Glomerular endothelial cell (primary cell): ENCODE data around the gene CCL4. TPM values are rescaled to one million over a fixed set of nuclear protein-coding genes. Genes with fewer than 3 reads are reported as not detected.
"Not testable (repeated sequence)": the region's sequence is repeated elsewhere in the genome, so short reads cannot be mapped to it uniquely, and the experiment has no call there.

Experiments used
- DNase-seq: peaks from one replicate; pipeline ENCODE4 v3.0.0-alpha.2; 2011; ENCODE audit warnings: low read depth, low spot score; ENCODE audit errors: extremely low read depth
- total RNA-seq: library from RNA; depleted of rRNA; stranded (reverse); fragments of >200 nt; gene quantifications from 2 replicates; pipeline ENCODE4 v1.2.3, GENCODE V29; 2015

The CCL4 gene
- total RNA-seq, 1 donor from 2014 or later: not detected

- DNase-seq: not testable (repeated sequence)
These were observed 12.0 kb downstream of the CCL4 start for GRCh38 chr17:36115649-36115977.

- no peak for DNase-seq
These were observed 14.1 kb downstream of the CCL4 start for GRCh38 chr17:36117505-36118382.

GRCh38 chr17:36118477-36119353 lies 15.1 kb downstream of the CCL4 start:
- DNase-seq: no peak

- DNase-seq: no peak
These were observed 16.6 kb downstream of the CCL4 start for GRCh38 chr17:36120221-36120620.

DNA sequence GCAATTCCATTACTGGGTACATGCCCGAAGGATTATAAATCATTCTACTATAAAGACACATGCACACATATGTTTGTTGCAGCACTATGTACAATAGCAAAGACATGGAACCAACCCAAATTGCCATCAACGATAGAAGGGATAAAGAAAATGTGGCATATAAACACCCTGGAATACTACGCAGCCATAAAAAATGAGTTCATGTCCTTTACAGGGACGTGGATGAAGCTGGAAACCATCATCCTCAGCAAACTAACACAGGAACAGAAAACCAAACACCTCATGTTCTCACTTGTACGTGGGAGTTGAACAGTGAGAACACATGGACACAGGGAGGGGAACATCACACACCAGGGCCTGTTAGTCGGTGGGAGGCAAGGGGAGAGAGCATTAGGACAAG lies 17.5 kb downstream of the CCL4 start:
- not testable (repeated sequence) for DNase-seq

DNA sequence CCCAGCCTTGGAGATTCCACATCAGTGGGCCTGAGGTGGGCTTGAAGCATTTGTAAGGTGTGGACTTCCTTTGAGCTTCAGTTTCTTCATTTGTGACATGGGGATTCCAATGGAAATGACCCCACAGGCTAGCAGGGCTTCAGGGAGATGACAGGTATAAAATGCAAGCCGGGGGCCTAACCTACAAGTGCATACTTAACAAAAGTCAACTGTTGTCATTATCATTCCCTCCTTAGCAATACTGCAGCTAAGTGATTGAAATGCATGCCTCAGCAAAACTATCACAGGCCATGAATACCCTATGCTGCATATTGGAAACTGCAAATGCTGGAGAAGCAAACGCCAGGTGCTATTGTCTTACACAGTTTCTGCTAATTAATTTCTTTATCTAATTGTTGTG lies 19.8 kb downstream of the CCL4 start:
- no peak for DNase-seq

- no peak for DNase-seq
These were observed 21.5 kb downstream of the CCL4 start for GRCh38 chr17:36124879-36125824.

DNA sequence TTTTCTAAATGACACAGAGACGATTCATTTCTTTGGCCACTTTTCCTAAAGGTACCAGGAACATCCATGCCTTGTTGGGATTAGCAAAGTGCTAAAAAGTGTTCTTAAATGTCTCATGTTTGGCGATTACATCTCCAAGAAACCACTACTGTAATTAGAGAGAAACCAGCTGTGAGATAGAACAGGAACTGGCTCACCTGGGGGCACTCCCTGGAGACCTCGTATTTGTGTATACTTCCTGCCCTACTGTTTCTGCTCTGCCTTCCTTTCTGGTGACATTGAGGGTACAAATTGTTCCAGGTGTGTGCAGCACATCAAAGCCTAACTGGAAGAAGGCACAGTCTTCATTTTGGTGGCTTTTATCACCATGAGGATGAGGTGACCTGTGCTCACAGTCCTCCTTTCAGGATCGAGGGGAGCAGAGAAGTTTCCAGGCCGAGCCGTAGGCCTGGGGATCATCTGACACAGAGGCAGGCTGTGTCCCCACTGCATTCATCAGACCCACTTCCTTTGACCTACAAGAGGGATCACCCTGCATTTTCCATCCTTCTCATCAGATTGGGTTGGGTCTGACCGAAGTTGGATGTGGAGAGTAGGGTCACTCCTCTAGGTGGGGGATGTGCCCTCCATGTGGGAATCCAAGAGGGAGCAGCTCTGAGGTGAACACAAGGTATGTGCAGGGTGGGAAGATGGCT lies 23.7 kb downstream of the CCL4 start:
- DNase-seq: no peak

DNA sequence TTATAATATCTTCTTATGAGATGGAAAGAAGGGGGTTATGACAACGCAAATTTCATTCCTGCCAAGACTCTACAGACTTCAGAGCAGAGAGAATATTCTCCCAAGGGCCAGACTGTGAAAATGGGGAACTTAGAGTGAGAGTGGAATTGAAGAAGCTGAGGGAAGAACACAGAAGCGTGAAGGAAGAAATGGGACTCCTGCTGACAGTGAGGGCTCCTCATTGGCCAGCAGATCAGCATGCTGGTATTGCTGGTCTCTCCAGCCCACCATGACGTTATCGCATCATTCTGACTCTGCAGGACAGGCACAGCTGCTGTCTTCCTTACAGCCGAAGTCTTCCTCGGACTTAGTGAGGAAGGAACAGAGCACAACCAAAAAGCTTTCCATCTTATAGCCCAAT lies 24.3 kb downstream of the CCL4 start:
- DNase-seq: no peak

DNA sequence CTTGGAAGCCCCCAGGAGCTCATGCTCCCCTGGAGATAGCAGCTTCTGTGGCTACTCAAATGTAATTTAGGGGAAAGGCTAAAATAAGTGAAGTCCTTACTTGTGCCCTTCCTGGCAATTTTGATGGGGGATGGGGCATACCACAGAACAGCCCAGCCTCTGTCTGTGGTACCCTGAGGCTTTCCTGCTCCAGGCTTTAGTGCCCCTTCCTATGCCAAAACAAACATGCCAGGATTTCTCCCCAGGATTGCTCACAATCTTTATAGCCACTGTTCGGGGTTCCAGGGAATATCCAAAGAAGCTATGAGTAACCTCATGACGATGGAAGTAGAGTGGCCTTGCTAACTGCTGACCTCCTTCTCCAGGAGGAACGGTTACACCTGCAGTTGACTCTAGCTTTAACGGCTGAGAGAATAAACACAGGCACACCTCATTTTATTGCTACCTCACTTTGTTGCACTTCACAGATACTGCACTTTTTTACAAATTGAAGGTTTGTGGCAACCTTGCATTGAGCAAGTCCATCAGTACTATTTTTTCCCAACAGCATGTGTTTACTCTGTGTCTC lies 24.9 kb downstream of the CCL4 start:
- no peak for DNase-seq

GRCh38 chr17:36129616-36130015 lies 26.0 kb downstream of the CCL4 start:
- no peak for DNase-seq

DNA sequence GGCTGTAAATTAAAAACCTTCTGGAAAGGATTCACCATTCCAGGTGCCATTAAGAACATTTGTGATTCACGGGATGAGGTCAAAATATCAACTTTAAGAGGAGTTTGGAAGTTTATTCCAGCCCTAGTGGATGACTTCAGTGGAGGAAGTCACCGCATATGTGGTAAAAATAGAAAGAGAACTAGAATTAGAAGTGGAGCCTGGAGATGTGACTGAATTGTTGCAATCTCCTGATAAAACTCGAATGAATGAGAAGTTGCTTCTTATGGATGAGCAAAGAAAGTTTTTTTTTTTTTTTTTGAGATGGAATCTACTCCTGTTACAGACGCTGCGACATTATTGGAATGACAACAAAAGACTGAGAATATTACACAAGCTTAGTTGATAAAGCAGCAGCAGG lies 26.7 kb downstream of the CCL4 start:
- DNase-seq: no peak

DNA sequence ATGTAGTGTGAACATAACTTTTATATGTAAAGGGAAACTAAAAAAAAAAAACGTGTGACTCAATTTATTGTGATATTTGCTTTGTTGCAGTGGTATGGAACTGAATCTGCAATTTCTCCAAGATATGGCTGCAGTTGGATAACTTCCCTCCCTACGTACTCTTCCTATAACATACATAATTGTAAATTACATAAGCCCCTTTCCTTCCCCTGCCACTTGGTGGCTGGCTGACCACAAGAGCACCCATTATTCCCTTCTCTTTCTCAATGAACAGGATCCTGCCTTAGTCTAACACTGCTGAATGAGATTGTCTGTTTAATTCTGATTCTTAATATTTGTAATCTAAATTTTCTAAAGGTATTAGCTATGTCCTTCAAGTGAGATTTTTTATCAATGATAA lies 27.8 kb downstream of the CCL4 start:
- no peak for DNase-seq

DNA sequence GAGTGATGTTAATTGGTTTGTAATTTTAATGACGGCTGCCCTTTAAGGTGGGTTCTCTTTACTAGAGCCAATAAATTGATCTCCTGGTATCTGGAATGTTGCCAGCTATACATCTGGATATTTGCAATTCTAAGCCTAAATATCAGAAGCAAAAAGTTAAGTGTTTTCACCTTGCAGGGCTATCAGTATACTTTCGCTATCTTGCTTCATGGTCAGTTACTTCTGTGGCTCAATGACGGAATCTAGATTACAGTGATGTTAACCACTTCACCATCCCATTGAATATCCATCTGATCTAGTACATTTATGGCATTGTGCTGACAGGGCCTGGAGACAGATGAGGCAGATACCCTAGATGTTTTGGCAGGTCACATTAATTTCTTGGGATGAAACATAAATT lies 28.3 kb downstream of the CCL4 start:
- no peak for DNase-seq

- no peak for DNase-seq
These were observed 28.8 kb downstream of the CCL4 start for GRCh38 chr17:36132421-36132831.

DNA sequence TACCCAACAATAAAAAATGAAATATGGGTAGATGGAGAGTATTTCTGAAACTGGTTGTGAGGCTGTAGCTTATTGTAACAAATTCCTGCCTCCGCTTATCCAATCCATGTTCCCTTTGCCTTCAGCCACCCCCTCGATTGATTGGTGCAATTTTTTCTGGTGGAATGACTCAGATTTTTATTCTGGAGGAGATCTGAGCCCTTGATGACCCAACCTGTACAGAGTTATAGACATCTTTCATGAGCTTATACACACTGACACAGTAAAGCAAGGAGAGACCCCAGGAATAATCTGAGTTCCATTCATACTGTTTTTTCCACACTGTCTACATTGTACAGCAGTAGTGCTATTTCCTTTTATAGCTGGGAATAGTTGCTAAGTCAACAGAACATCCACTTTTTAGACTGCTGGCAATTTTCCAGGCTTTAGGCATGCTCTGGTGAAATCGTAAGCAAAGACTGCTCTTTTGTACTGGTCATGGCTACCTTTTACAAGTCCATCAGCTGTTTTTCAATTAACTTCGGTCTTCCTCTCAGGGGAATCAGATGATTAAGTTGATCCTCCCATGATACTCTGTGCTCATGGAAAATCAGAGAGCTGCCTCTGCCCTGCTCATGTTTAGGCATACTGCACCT lies 30.1 kb downstream of the CCL4 start:
- no peak for DNase-seq

GRCh38 chr17:36135465-36135864 lies 31.8 kb downstream of the CCL4 start:
- no peak for DNase-seq

DNA sequence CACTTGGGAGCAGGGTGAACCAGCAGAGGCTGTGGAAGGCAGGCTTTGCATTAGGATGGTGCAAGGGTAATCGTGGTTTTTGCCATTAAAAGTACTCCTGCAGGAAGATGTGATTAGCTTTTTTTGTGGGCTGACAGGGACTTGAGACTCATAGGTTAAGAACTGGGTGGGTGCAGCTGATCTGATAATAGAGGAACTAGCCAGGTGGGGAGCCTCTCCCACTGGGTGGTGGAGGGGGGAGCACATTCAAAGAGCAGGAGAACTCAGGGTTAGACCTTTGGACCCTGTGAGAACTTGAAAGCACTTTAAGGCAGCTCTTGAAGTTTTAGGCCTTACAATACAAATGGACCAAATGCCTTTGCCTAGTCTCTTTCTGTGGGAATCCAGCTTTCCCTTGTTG lies 32.4 kb downstream of the CCL4 start:
- DNase-seq: no peak

DNA sequence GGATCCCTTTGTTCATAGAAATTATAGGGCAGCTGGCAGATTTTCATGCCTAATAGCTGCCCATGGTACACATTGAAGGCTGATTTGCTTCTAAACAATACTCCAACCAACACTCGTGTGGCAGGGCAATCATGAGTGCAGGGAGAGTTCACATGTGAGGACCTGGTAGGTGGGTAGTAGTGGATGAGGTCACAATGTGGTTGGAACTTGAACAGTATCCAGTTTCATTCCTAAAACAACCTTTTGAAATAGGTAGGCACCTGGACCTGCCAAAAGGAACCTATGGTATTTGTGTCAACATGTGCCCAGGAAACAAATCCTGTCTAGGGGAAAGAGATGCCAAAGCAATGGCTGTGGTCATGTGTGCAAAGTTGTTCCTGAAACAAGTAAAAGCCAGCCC lies 32.8 kb downstream of the CCL4 start:
- DNase-seq: no peak
